Loucy (cell line): ENCODE data around the gene DISC1.

Source experiments
- CTCF ChIP-seq: fragments of 200-600 bp; sonication (generic); conservative IDR thresholded peaks from 2 replicates; pipeline ENCODE4 v1.5.1; 2014; ENCODE audit warnings: mild to moderate bottlenecking, antibody characterized with exemption, low read length
- EZH2phosphoT487 ChIP-seq: fragments of 200-600 bp; IDR thresholded peaks from 2 replicates; pipeline ENCODE4 v1.6.1; 2018; ENCODE audit warnings: antibody characterized with exemption, mild to moderate bottlenecking, moderate library complexity, borderline replicate concordance

GRCh38 chr1:231677442-231677841 is 50.9 kb downstream of the DISC1 start:
- TF ChIP-seq CTCF (no peak), EZH2phosphoT487 (no peak)
